IPS DF 6.9 (cell line): Measurements from ENCODE around the gene CNTNAP2.

Source experiments
- DNase-seq: peaks from one replicate; pipeline ENCODE4 v3.0.0-alpha.2; 2013; ENCODE audit warnings: low read depth, low spot score
- H3K27ac ChIP-seq: one replicate; pipeline ENCODE4 v1.5.1; 2013; ENCODE audit warnings: low read length, control low read depth
- H3K27me3 ChIP-seq: 2 replicates; pipeline ENCODE4 v1.6.1; 2013; ENCODE audit warnings: mild to moderate bottlenecking, low read length; ENCODE audit not compliant: control insufficient read depth, insufficient read depth
- H3K36me3 ChIP-seq: 2 replicates; pipeline ENCODE4 v1.6.1; 2013; ENCODE audit warnings: low read length; ENCODE audit not compliant: control insufficient read depth, insufficient read depth
- H3K4me1 ChIP-seq: 2 replicates; pipeline ENCODE4 v1.6.1; 2013; ENCODE audit warnings: low read length; ENCODE audit not compliant: control insufficient read depth, insufficient read depth
- H3K4me3 ChIP-seq: 2 replicates; pipeline ENCODE4 v1.5.1; 2013; ENCODE audit warnings: mild to moderate bottlenecking, low read length
- H3K9me3 ChIP-seq: 2 replicates; pipeline ENCODE4 v1.6.1; 2013; ENCODE audit warnings: low read length, inconsistent platforms; ENCODE audit not compliant: control insufficient read depth, insufficient read depth
- WGBS: extraction: QIAGEN DNeasy Blood & Tissue Kit; methylation state at CpG from one replicate; pipeline ENCODE4 v1.1.7; 2013; ENCODE audit warnings: mixed read lengths, missing lambda C conversion rate; ENCODE audit not compliant: insufficient read length, insufficient coverage; 5-methylcytosine and 5-hydroxymethylcytosine counted together

The CNTNAP2 gene

DNA sequence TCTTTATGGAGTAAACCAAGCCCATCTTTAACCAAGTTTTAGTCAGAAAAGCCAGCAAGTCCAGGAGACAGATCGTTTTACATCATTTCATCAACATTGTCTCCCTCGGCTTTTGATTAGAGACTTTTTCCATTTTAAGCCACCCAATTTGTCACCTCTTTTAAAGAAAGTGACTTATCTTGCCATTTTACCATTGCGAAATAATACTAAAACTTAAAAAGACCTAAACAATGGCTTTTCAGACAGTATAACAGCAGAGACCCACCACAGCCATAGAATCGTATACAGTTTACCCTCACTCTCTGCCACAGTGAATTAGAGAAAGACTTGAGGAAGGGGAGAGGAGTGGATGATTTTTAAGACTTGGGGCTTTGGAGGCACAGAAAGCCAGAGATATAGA, 2114.3 kb downstream of the CNTNAP2 start:
- no peak for DNase-seq
- H3K9me3 ChIP-seq: no peaks in the 10 kb centered on the region
- no peak overlapping the region for H3K27ac ChIP-seq
- no CpG with 5 or more reads among the region's 4 CpGs for WGBS
- H3K36me3 ChIP-seq: no peaks in the 10 kb centered on the region
- H3K4me3 ChIP-seq: no peak overlapping the region
- H3K4me1 ChIP-seq: no peaks in the 10 kb centered on the region
- H3K27me3 ChIP-seq: no peaks in the 10 kb centered on the region

DNA sequence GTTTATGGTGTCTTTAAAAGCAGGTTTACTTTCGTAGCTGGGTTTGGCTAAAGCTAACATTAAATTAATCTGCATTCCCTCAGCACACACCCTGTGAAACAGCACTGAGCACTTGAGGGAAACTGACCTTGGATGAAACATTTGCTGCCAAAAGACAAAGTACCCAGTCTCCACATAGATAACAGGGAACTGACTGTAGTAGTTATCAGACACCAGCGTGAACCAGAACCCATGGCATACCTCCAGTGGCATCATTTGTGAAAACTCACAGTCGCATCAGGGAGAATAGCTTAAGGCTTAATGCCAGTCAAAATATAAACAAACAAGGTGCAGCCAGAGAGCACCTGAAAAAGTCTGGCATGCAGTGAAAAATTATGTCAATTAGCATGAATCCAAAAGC, 2116.2 kb downstream of the CNTNAP2 start:
- WGBS: no CpG with 5 or more reads among the region's 3 CpGs
- Histone ChIP-seq H3K27me3 (no peaks in the 10 kb centered on the region), H3K36me3 (no peaks in the 10 kb centered on the region), H3K9me3 (no peaks in the 10 kb centered on the region), H3K4me1 (no peaks in the 10 kb centered on the region), H3K4me3 (no peak overlapping the region), H3K27ac (no peak overlapping the region)
- DNase-seq: no peak

DNA sequence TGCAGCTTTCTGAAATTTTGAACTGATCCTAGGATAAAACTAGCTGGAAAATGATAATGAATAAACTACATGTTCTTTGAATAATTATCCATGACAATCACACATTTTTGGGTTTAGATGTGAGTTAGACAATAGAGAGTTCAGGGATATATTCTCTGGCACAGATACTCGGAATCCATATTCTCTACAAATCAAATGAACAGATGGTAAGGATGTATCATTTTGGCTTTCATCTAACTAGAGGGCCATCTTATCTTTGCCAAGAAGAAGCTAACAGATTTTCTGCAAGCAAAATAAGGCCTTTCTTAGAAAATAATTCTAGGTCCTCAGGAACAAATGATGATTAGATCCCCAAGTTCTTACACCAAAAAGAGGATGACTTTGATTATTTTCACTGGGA, 2118.1 kb downstream of the CNTNAP2 start:
- no CpG with 5 or more reads among the region's 1 CpG for WGBS
- Histone ChIP-seq H3K27ac (no peak overlapping the region), H3K4me3 (no peak overlapping the region), H3K36me3 (no peaks in the 10 kb centered on the region), H3K9me3 (no peaks in the 10 kb centered on the region), H3K27me3 (no peaks in the 10 kb centered on the region), H3K4me1 (no peaks in the 10 kb centered on the region)
- DNase-seq: no peak

DNA sequence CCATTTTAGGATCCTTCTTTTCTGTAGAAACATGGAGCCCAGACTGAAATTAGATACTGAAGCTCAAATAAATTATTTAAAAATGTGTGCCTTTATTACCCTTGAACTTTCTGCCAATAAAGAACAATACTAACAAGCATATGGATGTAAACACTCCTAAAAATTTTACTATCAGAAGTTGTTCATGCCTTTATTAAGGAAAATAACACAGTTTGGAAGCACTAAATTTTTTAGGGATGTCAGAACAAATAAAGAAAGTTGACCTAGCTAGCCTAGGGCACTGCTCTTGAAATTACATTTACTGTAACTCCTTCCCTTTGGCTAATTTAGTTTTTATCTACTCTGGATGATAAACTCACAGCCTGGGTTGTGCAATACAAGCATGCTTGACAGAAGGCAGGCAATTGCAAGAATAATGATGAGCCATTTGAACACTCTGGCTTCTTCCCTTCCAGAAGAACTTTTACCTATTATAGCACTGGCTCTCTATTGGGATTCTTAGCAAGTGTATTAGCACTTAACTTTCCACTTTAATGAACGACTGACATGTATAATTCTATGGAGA, 2122.2 kb downstream of the CNTNAP2 start:
- Histone ChIP-seq H3K36me3 (no peaks in the 10 kb centered on the region), H3K9me3 (no peaks in the 10 kb centered on the region), H3K27ac (no peak overlapping the region), H3K27me3 (no peaks in the 10 kb centered on the region), H3K4me1 (no peaks in the 10 kb centered on the region), H3K4me3 (no peak overlapping the region)
- WGBS: no CpG with 5 or more reads among the region's 1 CpG
- DNase-seq: no peak

DNA sequence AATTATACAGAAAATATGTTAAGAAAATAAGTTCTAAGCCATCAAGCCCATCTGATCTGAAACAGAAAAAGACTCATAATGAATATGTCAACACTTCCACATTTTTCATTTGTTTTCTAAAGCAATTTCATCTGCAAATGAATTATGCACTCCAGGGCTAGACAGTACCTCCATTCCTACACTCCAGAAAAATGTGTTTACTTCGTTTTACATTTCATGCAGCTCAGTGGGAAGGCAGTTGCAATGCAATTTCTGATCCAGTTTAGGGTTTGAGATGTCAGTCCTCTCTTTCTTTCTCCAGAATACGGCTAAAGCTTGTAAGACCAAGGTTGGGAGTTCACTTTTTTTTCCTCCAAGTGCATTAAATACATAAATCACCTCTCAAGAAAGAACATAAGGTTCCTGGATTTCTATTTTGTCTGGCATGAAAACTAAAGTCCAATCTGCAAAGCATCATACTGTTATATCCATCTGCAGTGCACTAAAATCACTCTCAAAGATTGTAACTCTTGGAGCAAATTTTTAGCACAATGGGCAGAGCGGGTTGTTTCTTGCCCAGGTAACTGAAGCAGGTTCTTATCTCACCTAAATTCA, 2125.2 kb downstream of the CNTNAP2 start:
- H3K27ac ChIP-seq: no peak overlapping the region
- H3K4me1 ChIP-seq: no peaks in the 10 kb centered on the region
- no peak overlapping the region for H3K4me3 ChIP-seq
- no peaks in the 10 kb centered on the region for H3K36me3 ChIP-seq
- no peaks in the 10 kb centered on the region for H3K27me3 ChIP-seq
- no CpG with 5 or more reads among the region's 3 CpGs for WGBS
- no peak for DNase-seq
- H3K9me3 ChIP-seq: no peaks in the 10 kb centered on the region

DNA sequence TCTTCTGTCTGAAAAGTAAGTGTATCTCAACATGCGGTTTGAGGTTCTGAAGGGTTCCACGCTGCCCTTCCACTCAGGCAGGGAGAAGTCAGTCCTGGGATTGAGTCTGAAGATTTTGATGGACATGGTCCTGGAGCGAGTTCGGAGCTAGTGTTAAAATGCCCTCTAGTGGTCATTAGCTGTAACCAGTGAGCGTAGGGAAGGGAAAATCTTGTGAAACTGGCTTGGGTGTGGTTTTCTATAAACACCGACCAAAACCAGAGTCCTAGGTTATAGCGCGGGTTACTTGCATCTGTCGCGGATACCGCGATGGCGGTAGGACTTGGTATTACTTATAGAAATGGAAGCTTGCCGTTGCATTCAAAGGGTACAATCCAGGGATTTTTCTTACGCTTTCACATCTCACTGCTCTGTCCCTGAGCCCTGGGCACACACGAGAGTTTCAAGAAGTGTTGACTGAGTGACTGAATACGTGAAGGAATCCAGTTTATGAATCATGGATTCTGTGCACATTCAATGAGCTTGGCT, 2125.8 kb downstream of the CNTNAP2 start:
- peak; percentile 60 for DNase-seq
- H3K4me1 ChIP-seq: no peaks in the 10 kb centered on the region
- no peak overlapping the region for H3K27ac ChIP-seq
- H3K36me3 ChIP-seq: no peaks in the 10 kb centered on the region
- no CpG with 5 or more reads among the region's 17 CpGs for WGBS
- H3K27me3 ChIP-seq: no peaks in the 10 kb centered on the region
- no peaks in the 10 kb centered on the region for H3K9me3 ChIP-seq
- H3K4me3 ChIP-seq: no peak overlapping the region

DNA sequence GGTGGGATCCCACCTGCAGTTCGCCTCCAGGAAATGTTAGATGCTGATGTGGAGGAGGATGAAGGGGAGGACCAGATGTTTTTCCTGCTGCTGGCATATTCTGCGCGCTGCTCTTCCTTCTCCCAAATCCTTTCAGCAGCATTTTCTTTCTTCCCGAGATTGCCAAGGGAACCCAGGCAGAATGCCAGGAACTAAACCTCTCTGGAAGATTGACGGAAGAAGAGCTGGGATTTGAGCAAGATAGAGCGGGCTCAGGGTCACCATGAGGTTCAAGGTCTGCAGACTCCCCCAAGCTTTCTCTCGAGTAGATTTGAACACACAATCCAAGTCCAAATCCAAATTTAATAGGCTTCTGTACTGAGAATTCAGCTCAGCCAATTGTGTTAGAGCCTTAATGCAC, 2128.8 kb downstream of the CNTNAP2 start:
- H3K27me3 ChIP-seq: no peaks in the 10 kb centered on the region
- no CpG with 5 or more reads among the region's 7 CpGs for WGBS
- no peak overlapping the region for H3K4me3 ChIP-seq
- no peak for DNase-seq
- no peaks in the 10 kb centered on the region for H3K4me1 ChIP-seq
- H3K9me3 ChIP-seq: no peaks in the 10 kb centered on the region; the same call in 1 of the 2 replicates
- H3K36me3 ChIP-seq: no peaks in the 10 kb centered on the region
- H3K27ac ChIP-seq: no peak overlapping the region

DNA sequence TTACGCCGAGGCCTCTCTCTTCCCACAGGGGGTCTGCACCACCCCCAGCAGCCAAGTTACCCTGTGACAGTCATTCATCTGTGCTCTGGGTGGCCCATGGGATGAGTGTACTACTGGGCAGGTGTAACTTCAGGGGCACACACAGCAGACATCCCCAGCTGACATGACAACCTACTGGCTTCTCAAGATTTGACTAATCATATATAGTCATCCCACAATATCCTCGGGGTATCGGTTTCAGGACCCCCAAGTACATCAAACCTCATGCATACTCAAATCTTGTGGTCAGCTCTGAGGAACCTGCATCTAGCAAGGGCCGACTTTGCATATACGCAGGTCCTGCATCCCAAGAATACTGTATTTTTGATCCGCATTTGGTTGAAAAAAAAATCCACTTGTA, 2137.0 kb downstream of the CNTNAP2 start:
- no peak overlapping the region for H3K4me3 ChIP-seq
- no peak overlapping the region for H3K27ac ChIP-seq
- peaks cover 3% of the 10 kb centered on the region for H3K9me3 ChIP-seq
- H3K4me1 ChIP-seq: no peaks in the 10 kb centered on the region
- H3K36me3 ChIP-seq: no peaks in the 10 kb centered on the region
- no peaks in the 10 kb centered on the region for H3K27me3 ChIP-seq
- DNase-seq: no peak
- WGBS: no CpG with 5 or more reads among the region's 7 CpGs

DNA sequence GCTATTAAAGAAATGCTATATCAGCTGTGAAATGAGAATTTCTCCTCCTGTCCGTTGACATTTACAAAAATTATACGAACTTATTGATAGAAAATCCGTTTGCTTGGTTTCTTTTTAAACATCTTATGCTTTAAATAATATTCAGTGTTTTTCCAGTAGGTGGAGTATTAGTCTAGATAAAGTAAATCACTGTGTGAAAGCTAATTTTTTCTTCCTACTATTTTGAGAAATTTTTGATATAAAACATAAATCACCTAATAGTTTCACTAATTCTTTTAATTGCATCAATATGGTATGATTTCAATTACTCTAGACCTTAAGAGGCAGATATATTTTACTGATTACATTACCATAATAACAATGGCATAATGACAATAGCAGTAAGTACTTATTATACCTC, 2138.7 kb downstream of the CNTNAP2 start:
- peaks cover 3% of the 10 kb centered on the region for H3K9me3 ChIP-seq
- H3K36me3 ChIP-seq: no peaks in the 10 kb centered on the region
- H3K27ac ChIP-seq: no peak overlapping the region
- H3K4me1 ChIP-seq: no peaks in the 10 kb centered on the region
- H3K27me3 ChIP-seq: no peaks in the 10 kb centered on the region
- DNase-seq: no peak
- no peak overlapping the region for H3K4me3 ChIP-seq
- WGBS: no CpG with 5 or more reads among the region's 3 CpGs

DNA sequence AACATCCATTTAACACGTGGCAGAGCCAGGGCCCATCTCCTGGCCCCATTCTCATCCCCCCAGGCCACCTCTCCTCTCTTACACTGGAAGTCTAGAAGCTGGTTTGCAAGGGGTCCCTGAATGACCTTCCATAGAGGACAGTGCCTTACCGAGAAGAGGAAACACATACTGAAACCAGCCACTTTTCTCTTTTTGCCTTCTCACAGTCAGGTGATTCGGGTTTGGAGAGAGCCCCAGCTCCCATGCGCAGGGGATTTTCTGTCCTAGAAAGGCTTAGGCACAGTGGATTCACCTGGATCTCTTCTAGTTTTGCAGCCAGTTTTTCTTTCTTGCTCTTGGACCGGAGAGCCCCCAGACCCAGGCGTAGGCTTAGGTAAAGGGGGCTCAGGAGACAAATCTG, 2139.8 kb downstream of the CNTNAP2 start:
- H3K36me3 ChIP-seq: no peaks in the 10 kb centered on the region
- H3K4me1 ChIP-seq: no peaks in the 10 kb centered on the region
- peaks cover 2% of the 10 kb centered on the region for H3K9me3 ChIP-seq
- no peak for DNase-seq
- no CpG with 5 or more reads among the region's 6 CpGs for whole genome bisulfite sequencing
- H3K27me3 ChIP-seq: no peaks in the 10 kb centered on the region
- no peak overlapping the region for H3K27ac ChIP-seq
- no peak overlapping the region for H3K4me3 ChIP-seq

DNA sequence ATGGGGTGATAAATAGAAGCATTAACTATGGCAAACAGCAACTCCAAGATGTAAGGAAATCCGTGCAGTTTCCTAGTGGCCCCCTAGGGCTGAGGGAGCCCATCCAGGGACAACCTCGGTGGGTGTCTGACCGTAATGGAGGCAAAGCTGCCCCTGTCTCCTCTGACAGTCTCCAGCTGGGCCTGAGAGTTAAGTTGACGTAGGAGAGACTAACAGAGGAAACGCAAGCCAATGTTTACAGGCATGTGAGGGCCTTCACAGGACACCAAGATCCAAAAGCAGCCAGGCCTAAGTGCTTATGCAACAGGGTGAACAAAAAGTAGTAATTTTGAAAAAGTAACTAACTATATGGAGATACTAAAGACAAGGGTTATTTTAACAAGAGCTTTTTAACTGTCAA, 2144.0 kb downstream of the CNTNAP2 start:
- no peaks in the 10 kb centered on the region for H3K9me3 ChIP-seq
- H3K4me1 ChIP-seq: no peaks in the 10 kb centered on the region
- no peak overlapping the region for H3K4me3 ChIP-seq
- H3K27ac ChIP-seq: no peak overlapping the region
- no CpG with 5 or more reads among the region's 5 CpGs for WGBS
- no peaks in the 10 kb centered on the region for H3K27me3 ChIP-seq
- DNase-seq: no peak
- H3K36me3 ChIP-seq: no peaks in the 10 kb centered on the region
